NCI-H524 treated with DMSO at 0.1 percent for 48 hours (cell line): ENCODE measurements around the gene DOCK2.
A peak's percentile ranks its signal among the peaks of the same experiment; 100 is the strongest.
"Not testable (repeated sequence)": the region's sequence is repeated elsewhere in the genome, so short reads cannot be mapped to it uniquely, and the experiment has no call there.

Source experiments
- DNase-seq: peaks from one replicate; lab custom pipeline; 2025; lab: John Stamatoyannopoulos, UW

The DOCK2 gene

DNA sequence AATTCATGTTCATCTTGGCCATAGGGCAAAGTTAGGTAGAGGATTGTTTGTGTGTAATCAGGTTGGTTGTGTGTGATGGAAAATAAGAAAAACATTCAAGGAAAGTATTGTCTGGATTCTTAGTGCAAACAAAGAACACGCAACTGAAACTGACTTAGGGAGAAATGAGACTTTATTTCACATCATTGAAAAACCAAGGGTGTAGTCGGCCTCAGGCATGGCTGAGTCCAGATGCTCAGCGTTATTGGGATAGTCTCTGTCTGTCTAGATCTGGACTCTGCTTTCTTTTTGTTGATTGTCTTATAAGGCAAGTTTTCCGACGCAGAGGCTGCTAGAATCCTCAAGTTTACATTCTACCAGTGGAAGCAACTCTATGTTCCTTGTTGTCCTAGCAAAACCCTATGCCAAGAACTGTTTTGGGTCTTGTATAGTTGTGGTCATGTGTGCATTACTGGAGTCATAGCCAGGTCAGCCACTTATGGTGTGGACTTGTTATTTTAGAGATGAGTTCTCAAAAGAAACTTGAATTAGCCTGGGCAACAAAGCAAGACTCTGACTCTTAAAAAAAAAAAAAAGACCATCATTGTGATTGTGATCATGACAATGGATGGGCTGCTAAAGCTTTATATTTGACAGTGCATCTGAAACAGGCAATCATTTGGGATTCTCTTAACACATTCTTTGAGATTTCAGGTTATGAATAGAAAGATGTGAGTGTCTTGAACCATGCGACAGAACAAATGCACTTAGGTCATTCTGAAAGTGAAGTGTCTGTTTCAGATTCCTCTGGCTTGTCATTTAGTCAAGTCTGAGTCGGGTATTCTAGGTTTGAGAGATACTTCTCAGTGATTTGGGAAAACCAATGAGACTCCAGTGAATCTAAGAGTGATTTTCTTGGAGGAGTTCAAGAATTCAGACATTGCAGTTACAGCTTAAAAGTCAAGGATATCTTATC lies 82.6 kb downstream of the DOCK2 start:
- DNase-seq: no peak

GRCh38 chr5:169721771-169722170 lies 84.7 kb downstream of the DOCK2 start:
- DNase-seq: no peak

DNA sequence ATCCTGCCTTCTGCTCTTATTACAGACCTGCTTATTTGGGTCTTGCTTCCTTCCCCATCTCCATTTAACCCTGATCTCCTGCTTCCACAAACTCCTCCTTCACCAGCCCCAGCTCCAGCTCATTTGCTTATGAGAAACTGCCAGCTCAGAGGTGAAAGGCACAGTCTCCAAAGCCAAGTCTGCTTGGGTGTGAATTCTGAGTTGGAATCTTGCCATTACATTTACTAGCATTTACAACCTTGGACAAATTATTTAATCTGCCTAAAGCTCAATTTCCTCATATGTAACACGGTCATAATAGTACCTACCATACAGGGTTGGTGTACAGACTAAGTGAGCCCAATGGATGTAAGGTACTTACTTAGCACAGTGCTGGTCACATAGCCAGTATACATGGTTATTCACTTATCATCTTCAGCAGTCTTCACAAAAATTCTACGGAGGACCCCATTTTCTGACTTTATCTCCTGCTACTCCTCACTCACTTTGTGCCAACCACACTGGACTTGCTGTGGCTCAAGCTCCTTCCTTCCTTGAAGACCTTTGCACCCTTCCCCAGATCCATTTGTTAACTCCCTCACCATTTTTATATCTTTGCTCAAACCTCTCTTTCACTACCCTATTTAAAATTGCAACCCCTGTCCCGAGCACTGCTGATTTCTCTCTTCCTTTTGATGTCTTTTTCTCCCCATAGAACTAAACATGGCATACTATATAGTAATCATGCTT lies 86.2 kb downstream of the DOCK2 start:
- DNase-seq: no peak

- no peak for DNase-seq
These were observed 87.4 kb downstream of the DOCK2 start for GRCh38 chr5:169724303-169725087.

GRCh38 chr5:169725665-169726064 lies 88.6 kb downstream of the DOCK2 start:
- DNase-seq: not testable (repeated sequence)

GRCh38 chr5:169728418-169728817 lies 91.3 kb downstream of the DOCK2 start:
- DNase-seq: no peak

GRCh38 chr5:169731221-169731620 lies 94.1 kb downstream of the DOCK2 start:
- DNase-seq: no peak

- DNase-seq: no peak
These were observed 95.8 kb downstream of the DOCK2 start for GRCh38 chr5:169732841-169733240.

DNA sequence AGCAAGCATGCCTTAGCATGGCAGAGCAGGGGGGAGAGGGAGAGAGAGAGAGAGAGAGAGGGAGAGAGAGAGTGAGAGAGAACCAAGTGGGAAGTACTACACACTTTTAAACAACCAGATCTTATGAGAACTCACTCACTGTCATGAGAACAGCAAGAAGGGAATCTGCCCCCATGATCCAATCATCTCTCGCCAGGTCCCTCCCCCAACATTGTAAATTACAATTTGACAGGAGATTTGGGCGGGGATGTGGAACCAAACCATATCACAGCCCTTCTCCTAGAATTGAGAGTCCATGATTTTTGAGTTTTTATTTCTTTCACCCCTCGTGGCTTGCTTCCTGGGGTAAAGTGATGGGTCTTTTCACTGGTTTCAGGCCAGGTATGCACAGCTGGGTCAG lies 98.8 kb downstream of the DOCK2 start:
- no peak for DNase-seq

GRCh38 chr5:169736653-169737052 lies 99.6 kb downstream of the DOCK2 start:
- no peak for DNase-seq

GRCh38 chr5:169740435-169740834 lies 103.4 kb downstream of the DOCK2 start:
- DNase-seq: no peak

- peak; percentile 55 for DNase-seq
These were observed 105.8 kb downstream of the DOCK2 start for GRCh38 chr5:169742771-169743296.

DNA sequence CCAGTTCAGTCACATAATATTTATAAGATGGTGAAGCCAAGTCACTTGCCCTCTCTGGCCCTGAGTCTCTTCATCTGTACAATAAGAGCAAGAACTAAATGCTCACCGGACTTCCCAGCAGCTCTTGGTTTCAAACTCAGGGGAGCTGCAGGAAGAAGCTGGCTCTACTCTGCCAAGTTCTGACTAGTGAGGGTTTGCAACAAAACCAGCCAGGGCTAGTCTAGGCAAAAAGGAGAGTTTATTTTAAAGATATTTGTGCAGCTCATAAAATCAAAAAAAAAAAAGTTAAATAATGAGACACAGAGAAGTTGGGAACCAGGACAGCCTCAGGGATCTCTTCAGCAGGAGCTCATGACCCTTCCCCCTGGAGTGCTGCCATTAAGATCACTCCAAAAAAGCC lies 107.3 kb downstream of the DOCK2 start:
- no peak for DNase-seq

- no peak for DNase-seq
These were observed 108.5 kb downstream of the DOCK2 start for GRCh38 chr5:169745441-169746146.

DNA sequence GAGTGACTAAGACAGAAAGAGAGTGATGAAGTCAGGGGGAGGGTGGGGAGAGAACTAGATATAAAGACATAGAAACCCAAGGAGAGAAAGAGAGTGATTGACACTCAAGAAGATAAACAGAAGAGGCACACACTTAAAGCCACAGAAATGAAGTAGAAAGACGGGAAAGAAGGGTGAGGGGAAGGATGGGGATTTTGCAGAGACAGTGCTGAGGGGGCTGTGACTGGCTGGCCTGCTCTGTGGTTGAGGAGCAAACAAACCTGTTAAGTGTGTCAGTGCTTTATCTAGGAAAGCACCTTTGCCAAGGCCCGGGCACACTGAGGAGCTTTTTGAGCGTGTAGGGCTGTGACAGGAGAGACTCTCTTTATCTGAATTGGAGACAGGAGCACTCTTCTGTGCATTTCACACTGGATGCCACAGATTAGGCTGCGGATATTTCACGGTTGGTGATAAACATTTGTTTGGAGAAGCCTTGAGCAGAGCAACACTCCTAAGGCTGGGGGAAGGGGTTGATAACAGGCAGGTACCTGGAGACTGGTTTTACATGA lies 109.1 kb downstream of the DOCK2 start:
- no peak for DNase-seq

GRCh38 chr5:169748174-169748573 lies 111.1 kb downstream of the DOCK2 start:
- DNase-seq: no peak

DNA sequence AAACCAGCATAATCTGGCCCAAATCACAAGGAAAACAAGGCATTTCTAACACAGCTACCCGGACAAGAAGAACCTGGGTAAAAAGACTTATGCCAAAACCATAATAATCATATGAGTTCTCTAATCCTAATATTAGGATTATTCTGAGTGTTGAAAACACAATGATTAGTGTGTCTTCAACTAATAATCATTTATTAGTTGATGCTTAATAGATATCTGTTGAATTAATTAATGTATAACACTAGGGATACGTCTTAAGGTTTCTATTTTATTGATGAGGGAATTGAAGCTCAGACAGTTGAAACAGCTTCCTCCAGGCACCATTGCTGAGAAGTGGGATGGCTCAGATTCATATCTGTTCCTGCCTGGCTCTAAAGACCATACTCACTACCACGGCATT lies 112.2 kb downstream of the DOCK2 start:
- DNase-seq: no peak

- DNase-seq: no peak
These were observed 114.4 kb downstream of the DOCK2 start for GRCh38 chr5:169751490-169751889.

GRCh38 chr5:169752566-169752965 lies 115.5 kb downstream of the DOCK2 start:
- not testable (repeated sequence) for DNase-seq

DNA sequence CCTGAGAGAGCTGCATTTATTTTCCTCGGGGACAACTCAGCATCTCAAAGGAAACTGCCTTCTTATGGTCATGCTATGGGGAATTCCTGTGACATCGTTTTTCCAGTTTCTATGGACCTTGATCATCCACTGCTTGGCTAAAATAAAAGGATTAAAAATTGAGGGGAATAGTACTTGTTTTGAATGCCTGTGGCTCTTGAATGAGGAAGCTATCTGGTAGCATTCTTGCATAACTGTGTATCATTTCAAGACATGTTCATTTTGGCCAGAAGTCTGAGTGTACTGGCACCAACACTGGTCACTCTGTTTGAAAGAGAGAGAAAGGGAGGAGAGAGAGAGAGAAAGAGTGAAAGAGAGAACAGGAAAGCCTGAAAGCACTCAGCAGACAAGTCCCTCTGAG lies 116.7 kb downstream of the DOCK2 start:
- no peak for DNase-seq

- DNase-seq: no peak
These were observed 117.7 kb downstream of the DOCK2 start for GRCh38 chr5:169754737-169755136.
